ENCODE measurements around the gene CD72.

CD72 gene, protein sequence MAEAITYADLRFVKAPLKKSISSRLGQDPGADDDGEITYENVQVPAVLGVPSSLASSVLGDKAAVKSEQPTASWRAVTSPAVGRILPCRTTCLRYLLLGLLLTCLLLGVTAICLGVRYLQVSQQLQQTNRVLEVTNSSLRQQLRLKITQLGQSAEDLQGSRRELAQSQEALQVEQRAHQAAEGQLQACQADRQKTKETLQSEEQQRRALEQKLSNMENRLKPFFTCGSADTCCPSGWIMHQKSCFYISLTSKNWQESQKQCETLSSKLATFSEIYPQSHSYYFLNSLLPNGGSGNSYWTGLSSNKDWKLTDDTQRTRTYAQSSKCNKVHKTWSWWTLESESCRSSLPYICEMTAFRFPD

DNA sequence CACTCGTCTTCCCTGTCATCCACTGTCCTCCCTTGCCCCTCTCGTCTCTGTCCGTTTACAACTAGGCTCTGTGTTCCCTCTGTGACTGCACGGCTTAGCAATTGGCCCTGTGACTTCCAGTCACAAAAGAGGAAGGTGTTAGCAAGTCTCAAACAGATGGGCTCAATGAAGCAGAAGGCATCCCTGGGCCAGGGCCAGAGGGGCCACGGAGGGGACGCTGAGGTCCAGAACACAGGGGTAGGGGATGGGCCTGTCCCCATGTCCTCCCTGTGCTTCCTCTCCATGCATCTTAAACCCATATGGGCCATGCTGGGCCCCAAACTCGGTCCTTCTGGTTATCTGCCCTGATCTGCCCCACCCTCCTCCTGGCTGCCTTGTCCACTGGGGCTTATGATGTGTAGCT lies at the start of gene CD72:
TSS of gene CD72 (minus strand) at position 89 of the 403 bp plus-strand sequence. CDS start 110 bp downstream, outside the sequence.
- no peak for DNase-seq (ENCODE audit: low read depth in 2 of 2)

DNA sequence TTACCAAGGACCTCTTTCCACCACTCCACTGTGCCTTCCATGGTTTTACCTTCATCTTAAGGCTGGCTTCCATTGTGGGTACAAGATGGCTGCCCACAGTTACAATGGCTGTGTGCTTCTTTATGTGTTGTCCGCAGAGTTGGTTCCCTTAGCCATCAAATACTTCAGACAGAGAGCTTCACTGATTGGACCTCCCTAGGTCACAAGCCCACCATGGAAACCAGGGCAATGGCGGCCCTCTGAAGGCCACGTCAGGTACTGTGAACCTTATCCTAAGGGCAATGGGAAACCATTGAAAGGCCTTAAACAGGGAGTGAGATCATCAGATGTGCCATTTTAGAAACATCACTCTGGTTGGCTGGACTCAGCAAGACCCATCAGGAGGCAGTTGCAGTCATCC lies 49.7 kb upstream of the CD72 start:
- no peak for DNase-seq (ENCODE audit: low read depth in 2 of 2)

DNA sequence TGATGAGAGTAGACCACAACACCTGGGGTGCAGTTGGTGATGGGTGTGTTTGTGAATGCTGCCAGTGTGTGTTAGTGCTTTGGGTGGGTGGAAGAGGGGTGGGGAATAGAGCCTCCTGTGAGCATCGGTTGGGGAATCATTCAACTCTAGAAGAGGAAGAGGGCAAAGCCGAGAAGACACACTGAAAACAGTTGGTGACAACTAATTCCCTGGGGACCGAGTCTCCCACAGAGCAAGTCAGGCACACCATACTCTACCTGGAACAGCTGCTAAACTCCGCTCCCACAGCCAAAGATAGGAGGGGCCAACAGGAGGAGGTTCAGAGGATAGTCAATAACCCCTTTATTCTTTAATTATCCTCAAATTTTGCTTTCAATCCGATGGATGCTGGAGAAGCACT lies 48.3 kb upstream of the CD72 start:
- DNase-seq (ENCODE audit: low read depth in 2 of 2), result no peak

DNA sequence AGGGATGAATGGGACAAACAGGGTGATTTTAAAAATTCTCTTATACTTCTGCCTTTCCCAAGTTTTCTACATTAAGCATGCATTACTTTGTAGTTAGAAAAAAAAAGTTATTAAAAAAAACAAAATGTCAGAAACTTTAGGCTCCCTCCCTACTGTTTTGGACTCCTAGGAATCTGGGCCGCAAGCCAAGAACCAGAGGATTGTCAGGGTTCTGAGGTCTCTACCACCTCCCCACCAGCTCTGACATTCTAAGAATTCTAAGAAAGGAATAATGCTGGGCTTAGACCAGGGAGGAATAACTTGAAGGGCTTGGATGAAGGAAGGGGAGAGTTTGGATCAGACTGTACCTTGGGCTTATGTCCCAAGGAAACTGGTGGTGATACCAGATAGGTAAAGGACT lies 47.8 kb upstream of the CD72 start:
- DNase-seq (ENCODE audit: low read depth in 2 of 2), result no peak

DNA sequence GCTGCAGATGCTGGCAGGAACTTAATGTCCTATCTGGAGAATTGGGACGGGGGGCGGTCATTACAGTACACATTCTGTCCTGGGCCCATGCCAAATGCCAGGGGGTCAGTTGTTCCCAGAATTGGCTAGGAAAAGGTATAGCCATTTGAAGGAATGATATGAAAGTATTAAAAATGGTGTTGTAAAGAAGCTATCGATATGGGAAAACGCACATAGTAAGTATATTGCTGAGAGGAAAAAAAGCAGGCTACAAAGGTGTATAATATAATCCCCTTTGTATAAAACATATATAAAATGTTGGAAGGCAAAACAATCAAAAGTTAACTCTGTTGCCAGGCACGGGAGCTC lies 47.2 kb upstream of the CD72 start:
- no peak for DNase-seq (ENCODE audit: low read depth in 2 of 2)

DNA sequence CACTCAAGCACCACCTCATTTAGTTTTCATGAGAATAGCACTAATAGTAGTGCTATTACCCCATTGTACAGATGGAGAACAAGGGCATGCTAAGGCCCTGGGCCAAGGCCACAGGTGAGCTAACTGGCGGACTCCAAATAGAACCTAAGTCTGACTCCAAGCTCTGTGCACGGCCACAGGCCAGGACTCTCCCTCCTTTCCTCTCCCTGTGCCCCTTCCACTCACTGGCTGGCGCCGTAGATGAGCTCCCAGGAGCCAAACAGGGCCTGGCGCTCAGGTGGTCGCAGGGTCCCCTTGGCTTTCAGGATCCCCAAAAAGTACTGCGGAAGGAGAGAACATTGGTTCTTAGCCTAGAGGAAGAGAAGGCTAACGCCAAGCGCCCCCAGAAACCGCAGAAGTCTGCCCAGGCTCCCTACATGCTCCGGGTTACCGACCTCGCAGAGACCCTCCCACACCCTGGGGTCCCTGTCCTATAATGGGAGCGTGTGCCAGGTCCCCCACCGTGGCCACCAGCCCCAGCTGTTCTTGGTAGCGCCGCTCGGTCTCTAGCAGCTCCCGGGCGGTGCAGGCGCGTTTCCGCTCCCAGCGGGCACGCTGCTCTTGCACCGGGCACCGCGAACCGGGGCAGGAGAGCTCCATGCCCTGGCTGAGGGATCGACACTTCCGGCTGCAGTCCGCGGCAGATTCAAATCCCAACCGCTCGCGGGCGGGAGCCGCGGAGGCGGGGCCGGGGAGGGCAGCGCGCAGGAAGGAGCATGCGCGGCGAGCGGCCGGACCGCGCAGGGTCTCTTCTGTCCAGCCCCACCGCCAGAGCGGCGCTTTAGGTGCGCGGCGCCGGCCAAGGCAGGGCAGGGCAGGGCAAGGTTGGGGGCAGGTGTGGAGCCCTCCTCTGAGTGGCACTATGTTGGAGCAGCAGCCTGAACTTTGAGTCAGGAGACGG lies 46.6 kb upstream of the CD72 start, which contains the start of gene ARHGEF39:
TSS of gene ARHGEF39 (minus strand) at position 665 of the 940 bp plus-strand sequence. CDS start at position 639, 26 bp downstream.
- no peak for DNase-seq (ENCODE audit: low read depth in 2 of 2)

DNA sequence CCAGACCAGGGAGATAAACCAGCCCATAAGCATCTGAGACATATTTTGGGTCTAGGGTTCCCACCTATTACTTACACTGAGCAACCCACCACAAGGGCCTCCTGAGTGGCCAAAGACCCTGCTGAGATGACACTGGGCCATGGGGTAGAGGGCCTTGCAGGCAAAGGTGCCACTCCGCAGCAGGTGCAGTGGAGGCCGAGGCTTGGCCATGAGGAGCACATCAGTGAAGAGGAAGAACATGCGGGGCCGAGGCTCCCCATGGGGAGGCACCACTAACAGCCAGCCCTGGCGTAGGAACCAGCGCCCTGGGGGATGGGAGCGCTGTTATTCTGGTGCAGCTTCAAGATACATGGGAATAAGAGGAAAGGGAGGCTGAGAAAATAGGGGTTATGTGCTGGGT lies 44.2 kb upstream of the CD72 start:
- no peak for DNase-seq (ENCODE audit: low read depth in 2 of 2)

DNA sequence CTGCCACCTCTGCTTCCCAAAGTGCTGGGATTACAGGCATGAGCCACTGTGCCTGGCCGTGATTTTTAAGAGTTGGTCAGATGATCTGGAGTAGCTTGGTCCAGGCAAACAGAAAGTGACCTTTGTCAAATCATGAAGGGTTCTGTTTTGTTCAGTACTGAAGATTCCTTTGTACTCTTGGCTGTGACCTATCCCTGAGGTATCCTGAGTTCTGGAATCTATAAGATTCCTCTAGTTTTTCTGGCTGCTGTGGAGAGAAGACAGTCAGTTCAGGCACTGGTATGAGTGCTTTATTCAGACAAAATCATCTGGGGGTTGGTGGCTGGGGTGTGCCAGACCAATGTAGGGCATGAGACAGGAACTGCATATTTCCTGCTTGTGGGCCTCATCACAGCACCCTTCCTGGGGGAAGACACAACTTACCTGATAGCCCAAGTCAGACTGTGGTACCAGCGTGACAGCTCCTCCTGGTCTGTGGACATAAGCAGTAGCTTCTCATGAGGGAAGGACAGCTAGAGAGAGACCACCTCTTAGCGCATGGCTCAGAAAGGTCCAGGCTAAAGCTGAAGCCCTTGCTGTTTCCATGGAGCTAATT lies 43.6 kb upstream of the CD72 start:
- no peak for DNase-seq (ENCODE audit: low read depth in 2 of 2)

DNA sequence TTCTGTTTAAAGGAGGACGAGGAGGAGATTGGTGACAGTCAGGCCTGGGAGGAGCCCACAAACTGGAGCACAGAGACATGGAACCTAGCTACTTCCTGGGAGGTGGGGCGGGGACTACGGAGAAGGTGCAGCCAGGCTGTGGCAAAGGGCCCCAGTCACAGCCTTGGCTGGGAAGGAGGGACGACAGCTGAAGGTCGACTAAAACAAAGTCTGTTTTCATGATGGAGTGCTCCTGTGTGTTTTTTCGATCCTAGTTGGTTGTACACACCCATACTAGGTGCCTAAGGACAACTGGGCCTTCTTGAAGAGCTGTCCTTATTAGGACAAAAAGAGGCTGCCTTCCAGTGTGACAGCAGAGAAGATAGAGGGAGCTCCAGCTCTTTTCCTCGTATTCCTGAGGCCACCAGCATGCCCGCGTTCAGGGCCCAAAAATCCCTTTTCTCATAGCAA lies 42.8 kb upstream of the CD72 start:
- DNase-seq (ENCODE audit: low read depth in 2 of 2), result no peak

DNA sequence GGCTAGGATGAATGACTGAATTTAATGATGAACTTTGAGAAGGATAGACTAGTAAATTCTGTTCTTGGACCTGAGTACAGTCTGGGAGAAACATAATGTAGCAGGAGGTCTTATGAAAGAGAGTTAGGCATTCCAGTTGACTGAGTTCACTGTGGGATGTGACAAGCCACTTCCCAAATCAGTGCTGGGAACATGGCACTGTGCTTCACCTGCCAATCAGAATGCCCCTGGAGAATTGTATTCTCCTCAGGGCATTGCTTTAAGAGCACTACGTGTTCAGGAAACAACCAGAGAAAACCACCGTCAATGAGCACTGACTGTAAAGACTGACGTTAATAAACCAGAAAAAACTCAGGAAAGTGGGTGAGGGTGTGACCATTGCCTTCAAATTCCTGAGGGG lies 41.1 kb upstream of the CD72 start:
- DNase-seq (ENCODE audit: low read depth in 2 of 2), result no peak

DNA sequence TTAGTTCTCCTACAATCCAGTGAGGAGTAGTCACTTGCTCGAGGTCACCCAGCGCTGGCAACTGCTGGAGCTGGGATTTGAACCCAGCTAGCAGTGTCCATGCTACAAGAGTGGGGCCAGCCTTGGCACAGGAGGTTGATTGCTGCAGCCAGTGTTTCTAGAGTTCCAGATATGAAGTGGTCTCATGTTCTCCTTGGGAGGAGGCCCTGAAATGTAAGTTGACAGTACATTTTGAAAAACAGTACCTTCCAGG lies 40.7 kb upstream of the CD72 start:
- DNase-seq (ENCODE audit: low read depth in 2 of 2), result no peak

DNA sequence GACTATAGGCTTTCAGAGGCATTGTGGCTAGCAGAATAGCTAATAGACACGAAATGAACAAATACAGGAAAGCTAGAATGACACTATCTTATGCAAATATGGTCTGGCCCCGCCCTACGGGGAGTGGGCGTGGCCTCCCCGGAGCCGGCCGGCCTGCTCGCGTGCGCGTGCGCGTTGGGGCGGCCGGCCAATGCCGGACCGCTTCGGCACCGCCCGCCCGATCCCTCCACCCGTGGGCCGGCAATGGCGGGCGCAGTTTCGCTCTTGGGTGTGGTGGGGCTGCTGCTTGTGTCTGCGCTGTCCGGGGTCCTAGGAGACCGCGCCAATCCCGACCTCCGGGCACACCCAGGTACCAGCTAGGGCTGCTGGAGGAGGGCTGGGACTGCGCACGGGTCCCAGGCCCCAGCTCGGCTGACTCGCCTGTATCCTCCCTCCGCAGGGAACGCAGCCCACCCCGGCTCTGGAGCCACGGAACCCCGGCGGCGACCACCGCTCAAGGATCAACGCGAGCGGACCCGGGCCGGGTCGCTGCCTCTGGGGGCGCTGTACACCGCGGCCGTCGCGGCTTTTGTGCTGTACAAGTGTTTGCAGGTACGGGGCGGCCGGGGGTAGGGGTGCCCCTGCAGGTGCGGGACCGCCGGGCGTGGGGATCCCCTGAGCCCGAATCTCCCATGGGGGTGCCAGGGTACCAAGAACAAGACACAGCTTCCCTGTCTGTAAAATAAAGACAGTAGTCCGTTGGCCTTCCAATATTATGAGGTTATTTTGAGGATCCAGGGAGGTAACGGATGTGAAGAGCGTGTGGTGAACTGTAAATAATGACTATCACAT lies 40.1 kb upstream of the CD72 start, which contains the start of gene CCDC107:
TSS of gene CCDC107 (plus strand) at position 156 of the 831 bp plus-strand sequence. CDS start at position 244, 88 bp downstream.
- peak; percentile 67 to 68 for DNase-seq (ENCODE audit: low read depth in 2 of 2)

DNA sequence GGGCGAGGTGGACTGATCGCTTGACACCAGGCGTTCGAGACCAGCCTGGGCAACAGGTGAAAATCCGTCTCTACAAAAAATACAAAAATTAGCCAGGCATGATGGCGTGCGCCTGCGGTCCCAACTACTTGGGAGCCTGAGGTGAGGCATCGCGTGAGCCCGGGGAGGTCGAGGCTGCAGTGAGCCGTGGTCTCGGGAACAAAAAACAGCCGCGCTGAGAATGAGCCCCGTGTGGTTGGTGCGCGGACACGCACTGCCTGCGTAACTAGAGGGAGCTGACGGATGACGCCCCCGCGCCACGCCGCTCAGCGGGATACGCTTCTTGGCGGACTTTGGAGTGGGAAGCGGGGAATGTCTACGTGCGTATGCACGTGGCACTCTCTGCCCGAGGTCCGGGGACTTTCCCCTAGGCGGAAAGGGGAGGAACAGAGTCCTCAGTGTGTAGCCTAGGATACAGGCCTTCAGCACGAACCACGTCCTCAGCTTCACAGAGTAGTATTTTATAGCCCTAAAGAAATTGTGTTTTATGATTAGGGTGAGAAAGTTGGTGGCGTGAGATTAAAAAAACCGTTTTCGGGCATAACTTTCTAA lies 39.4 kb upstream of the CD72 start, which contains the start of gene RMRP:
TSS of gene RMRP (minus strand) at position 474 of the 591 bp plus-strand sequence.
- peak; percentile 59 to 64 for DNase-seq (ENCODE audit: low read depth in 2 of 2)

DNA sequence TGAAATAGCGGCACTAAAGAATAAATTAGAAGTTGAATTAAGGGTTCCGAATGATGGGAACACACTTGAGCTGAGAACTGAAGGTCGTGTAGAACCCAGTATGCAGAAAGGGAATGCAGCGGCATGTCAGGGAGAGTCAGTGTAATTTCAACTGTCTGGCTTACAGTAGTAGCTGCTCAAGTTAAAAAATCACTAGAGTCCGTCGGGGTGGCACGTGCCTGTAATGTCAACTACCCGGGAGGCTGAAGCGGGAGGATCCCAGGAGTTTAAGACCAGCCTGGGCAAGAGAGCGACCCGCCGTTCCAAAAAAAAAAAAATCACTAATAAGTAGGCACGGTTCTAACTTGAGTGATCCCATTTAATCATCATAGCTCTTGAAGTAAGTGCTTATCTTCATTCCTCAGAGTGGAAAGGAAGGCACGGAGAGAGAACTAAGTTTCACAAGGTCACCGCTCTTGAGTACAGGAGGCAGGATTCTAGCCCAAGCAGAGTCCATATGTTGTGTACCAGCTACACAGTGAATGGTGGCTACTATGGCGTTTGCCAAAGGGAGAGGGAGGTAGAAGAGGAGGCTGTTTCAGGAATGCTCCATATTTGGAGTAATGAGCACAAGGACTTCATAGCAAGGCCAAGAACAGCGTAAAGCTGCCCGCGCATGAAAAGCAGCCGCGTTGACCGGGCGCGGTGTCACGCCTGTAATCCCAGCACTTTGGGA lies 38.8 kb upstream of the CD72 start:
- no peak for DNase-seq (ENCODE audit: low read depth in 2 of 2)

DNA sequence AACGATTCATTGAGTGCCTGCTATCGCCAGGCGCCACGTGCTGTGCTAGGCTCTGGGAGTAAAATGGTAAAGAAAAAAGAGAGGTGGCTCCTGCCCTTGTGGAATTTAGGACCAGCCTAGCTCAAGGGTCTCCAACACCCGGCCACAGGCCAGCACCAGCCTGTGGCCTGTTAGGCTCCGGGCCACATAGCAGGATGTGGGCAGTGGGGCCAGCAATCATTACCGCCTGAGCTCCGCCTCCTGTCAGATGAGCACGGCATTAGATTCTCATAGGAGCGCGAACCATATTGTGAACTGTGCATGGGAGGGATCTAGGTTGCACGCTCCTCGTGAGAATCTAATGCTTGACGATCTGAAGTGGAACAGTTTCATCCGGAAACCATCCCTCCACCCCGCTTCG lies 38.1 kb upstream of the CD72 start:
- no peak for DNase-seq (ENCODE audit: low read depth in 2 of 2)

DNA sequence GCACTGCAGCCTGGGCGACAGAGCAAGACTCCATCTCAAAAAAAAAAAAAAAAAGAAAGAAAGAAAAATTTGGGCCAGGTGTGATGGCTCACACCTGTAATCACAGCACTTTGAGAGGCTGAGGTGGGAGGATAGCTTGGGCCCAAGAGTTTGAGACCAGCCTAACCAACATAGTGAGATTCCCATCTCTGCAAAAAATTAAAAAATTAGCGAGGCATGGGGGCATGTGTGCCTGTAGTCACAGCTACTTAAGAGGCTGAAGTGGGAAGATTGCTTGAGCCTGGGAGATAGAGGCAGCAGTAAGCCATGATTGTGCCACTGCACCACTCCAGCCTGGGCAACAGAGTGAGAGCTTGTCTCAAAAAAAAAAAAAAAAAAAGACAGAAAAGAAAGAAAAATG lies 35.4 kb upstream of the CD72 start:
- DNase-seq (ENCODE audit: low read depth in 2 of 2), result no peak

DNA sequence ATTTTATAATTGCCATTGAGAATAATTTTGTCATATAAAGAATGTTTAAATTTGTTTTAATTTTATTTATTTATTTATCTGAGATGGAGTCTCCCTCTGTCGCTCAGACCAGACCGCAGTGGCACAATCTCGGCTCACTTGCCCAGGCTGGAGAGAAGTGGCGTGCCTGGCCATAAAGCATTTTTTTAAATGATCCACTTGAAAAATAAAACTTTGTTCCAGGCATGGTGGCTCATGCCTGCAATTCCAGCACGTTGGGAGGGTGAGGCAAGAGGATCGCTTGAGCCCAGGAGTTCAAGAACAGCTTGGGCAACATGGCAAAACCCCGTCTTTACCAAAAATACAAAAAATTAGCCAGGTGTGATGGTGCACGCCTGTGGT lies 34.6 kb upstream of the CD72 start:
- DNase-seq (ENCODE audit: low read depth in 2 of 2), result no peak

DNA sequence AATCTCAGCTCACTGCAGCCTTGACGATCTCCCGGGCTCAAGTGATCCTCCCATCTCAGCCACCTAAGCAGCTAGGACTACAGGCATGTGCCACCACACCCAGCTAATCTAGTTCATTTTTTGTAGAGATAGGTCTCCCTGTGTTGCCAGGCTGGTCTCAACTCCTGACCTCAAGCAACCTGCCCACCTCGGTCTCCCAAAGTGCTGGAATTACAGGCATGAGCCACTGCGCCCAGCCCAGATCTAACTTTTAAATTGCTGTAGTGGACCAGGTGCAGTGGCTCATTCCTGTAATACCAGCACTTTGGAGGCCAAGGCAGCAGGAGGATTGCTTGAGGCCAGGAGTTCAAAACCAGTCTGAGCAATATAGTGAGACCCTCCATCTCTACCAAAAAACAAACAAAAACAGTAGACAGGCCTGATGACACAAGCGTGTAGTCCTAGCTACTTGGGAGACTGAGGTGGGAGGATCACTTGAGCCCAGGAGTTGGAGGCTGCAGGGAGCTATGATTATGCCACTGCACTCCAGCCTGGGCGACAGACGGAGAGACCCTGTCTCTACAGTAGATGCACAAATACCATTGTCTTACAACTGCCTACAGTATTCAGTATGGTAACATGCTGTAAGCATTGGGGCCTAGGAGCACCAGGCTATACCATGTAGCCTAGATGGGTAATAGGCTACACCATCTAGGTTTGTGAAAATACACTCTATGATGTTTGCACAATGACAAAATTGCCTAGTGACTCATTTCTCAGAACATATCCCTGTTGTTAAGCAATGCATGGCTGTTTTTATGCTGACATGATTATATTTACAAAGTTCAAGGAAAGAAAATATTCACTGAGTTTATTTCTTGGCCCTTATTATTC lies 34.0 kb upstream of the CD72 start:
- DNase-seq (ENCODE audit: low read depth in 2 of 2), result no peak

DNA sequence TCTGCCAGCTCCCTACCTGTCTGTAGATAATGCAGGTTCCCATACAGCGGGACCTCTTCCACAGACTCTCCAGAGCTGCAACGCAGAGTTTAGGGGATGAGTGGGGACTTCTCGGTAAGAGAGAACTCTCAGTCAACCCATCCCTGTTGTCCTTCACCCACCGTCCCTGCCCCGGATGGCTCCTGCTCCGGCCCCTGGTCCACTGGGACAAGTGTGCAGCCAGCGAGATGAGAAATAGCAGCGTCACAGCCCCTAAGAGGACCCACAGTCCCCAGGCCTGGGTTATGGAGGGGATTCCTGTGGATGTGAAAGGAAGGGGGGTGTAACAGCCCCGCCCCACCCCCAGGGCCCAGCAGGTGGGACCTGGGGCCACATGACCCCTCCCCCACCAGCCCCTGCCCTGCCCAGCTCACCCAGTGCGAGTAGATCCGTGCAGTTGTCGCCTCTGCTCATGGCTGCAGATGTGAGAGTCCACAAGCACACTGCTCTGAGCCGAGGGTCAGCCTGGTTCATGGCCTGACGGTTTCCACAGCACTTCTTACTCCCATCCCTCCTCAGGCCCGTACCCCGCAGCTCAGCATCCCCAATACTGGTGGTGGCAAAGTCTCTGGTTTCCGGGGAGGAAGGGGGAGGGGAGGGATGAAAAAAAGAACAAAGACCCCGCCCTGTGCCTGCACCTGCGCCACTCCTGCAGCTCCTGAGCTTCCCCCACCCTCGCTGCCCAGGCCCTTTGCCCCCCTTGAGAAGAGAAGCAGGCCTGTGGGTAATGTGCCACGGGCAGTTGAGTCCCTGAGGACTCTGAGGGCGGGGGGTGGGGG lies 32.3 kb upstream of the CD72 start, which contains the start of gene SIT1:
TSS of gene SIT1 (minus strand) at position 591 of the 818 bp plus-strand sequence. CDS start at position 513, 78 bp downstream.
- DNase-seq (ENCODE audit: low read depth in 2 of 2), result no peak
